Lower leg skin (tissue), 4 donors: Measurements from ENCODE around the gene FGGY. TPM values are rescaled to one million over a fixed set of nuclear protein-coding genes. Genes with fewer than 3 reads are reported as not detected.

Experiments used
- DNase-seq, 2 donors: peaks; one replicate each; pipeline ENCODE4 v3.0.0-alpha.2; 2019; ENCODE audit warnings: low spot score in 2 of 2
- H3K4me3 ChIP-seq: fragments of 200-600 bp; sonication (generic); 2 replicates; pipeline ENCODE4 v1.5.1; 2017; ENCODE audit warnings: mild to moderate bottlenecking, low read depth; ENCODE audit not compliant: poor library complexity, severe bottlenecking
- CTCF ChIP-seq, 3 donors: fragments of 450-650 bp; IDR thresholded peaks; one replicate each; pipeline ENCODE4 v1.5.1; 2016; ENCODE audit warnings: antibody characterized with exemption in 3 of 3, mild to moderate bottlenecking in 3 of 3, moderate library complexity in 2 of 3
- POLR2A ChIP-seq, 2 donors: fragments of 450-650 bp; IDR thresholded peaks; one replicate each; pipeline ENCODE4 v1.6.1; 2016 to 2017; ENCODE audit warnings: antibody characterized with exemption in 2 of 2, mild to moderate bottlenecking in 1 of 2, moderate library complexity in 1 of 2
- WGBS, 2 donors: methylation state at CpG; one replicate each; pipeline ENCODE4 v1.1.5; 2018; 5-methylcytosine and 5-hydroxymethylcytosine counted together
- intact Hi-C: fragments of 100-400 bp; cut with DNase I; formaldehyde crosslinking; loops from one replicate; pipeline ENCODE4 v1.15.0; 2023; ENCODE audit warnings: low total_unique reads
- total RNA-seq, 4 donors: library from RNA; depleted of rRNA; stranded (reverse); fragments of >200 nt; gene quantifications; one replicate each; pipeline ENCODE4 v1.1.0, GENCODE V29; 2016

FGGY gene
- total RNA-seq, 4 donors from 2014 or later: 10.0 to 29.5 (median 17.5) TPM

GRCh38 chr1:59502009-59502691, 205.3 kb downstream of the FGGY start:
- WGBS, 2 donors: 53 to 54% methylated on average over 4 of the region's 4 CpGs

DNA sequence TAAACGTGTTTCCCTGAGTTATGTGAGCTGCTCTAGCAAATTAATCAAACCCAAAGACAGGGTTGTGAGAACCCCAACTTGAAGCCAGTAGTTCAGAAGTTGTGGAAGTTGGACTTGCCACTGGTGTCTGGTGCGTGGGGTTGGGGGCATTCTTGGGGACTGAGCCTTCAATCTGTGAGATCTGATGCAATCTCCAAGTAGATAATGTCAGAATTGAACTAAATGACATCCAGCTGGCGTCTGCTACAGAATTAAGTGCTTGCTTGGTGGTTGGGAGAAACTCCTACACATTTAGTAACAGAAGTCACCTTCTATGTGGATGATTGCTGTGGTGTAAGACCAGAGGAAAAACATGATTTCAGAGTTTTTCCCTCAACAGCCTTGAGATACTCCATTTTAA, 207.4 kb downstream of the FGGY start:
- intact Hi-C loops: no loop called here
- DNase-seq: no peak
- no peak overlapping the region for H3K4me3 ChIP-seq
- TF ChIP-seq POLR2A (IDR thresholded peaks at IDR 0.05) (no peak), CTCF (IDR thresholded peaks at IDR 0.05) (no peak)
- 81 to 84% methylated on average over 3 of the region's 3 CpGs for WGBS, 2 donors

More at GRCh38 chr1:59502009-59502691, 205.3 kb downstream of the FGGY start:
- no peak for TF ChIP-seq POLR2A (IDR thresholded peaks at IDR 0.05)
- TF ChIP-seq CTCF (IDR thresholded peaks at IDR 0.05): no peak
- no peak for DNase-seq
- intact Hi-C loops: no loop called here
- no peak overlapping the region for H3K4me3 ChIP-seq

DNA sequence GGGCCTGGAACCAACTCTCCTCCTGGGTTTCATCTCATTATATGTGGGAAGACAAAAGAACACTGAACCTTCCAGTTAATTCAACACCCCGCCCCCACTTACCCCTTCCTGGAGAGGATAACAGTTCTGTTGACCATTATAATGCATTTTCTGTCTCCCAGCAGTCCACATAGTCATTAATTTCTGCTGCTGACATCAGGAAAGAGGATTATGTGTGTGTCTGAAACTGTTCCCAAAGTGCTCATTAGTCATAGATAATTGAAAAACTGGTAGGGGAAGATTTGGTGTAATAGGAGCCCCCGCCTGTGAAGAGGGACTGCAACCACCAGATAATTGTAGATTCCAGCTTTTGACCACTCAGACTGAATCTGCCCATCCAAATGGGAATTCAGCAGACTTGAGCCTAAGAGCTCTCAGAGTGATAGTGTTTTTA, 208.7 kb downstream of the FGGY start:
- no peak overlapping the region for H3K4me3 ChIP-seq
- DNase-seq: no peak
- intact Hi-C loops: no loop called here
- no peak for TF ChIP-seq CTCF (IDR thresholded peaks at IDR 0.05)
- TF ChIP-seq POLR2A (IDR thresholded peaks at IDR 0.05): no peak
- 73% methylated on average over 2 of the region's 2 CpGs for WGBS, 2 donors

DNA sequence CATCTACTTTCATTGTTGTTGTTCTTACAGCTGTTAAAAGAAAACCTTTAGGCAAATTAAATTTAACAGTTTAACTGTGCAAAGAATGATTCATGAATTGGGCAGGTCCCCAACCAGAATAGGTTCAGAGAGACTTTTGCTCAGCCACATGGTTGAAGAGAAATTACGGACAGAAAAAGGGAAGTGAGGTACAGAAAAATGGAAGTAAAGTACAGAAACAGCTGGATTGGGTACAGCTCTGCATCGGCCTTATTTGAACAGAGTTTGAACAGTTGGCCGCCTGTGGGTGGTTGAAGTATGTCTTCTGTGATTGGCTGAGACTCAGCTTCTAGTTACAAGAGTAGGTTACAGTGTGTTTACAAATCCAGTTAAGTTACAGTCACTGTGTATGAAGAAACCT, 210.1 kb downstream of the FGGY start:
- 26 to 31% methylated on average over 3 of the region's 3 CpGs for WGBS, 2 donors
- no peak overlapping the region for H3K4me3 ChIP-seq
- no peak for TF ChIP-seq CTCF (IDR thresholded peaks at IDR 0.05)
- no peak for TF ChIP-seq POLR2A (IDR thresholded peaks at IDR 0.05)
- DNase-seq: no peak
- intact Hi-C loops: no loop called here

DNA sequence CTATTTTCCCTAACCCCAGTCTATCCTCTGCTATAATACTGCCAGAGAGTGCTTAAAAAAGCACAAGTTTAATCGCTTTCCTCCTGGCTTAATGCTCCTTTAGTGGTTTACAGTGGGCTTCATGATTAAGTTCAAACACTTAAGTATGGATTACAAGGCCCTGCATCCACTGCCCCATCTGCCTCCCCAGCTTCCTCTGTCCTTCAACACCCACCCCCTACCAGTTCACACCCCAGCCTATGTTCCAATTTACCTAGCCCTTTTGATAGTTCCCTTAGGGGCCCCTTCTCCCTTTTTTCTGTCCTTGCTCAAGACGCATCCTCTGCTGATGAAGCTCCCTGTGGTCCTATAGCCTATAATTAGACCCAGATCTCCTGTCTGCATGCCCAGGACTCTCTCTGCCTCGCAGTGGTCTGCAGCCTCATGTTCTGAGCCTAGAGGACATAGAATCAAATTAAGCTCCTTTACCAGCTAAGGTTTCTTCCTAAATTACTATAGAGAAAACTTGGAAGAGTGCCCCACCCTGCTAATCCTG, 212.5 kb downstream of the FGGY start:
- intact Hi-C loops: no loop called here
- no peak for DNase-seq
- H3K4me3 ChIP-seq: no peak overlapping the region
- WGBS, 2 donors: 67 to 70% methylated on average over 3 of the region's 3 CpGs
- TF ChIP-seq CTCF (IDR thresholded peaks at IDR 0.05) (no peak), POLR2A (IDR thresholded peaks at IDR 0.05) (no peak)
